Activated CD8-positive, alpha-beta memory T cell treated with anti-CD3 and anti-CD28 coated beads for 1 hour (primary cell): Measurements from ENCODE around the gene GRK1.

Experiments used
- DNase-seq, 2 donors: peaks; one replicate each; pipeline ENCODE4 v3.0.0-alpha.2; 2020; ENCODE audit warnings: low read depth in 1 of 2; ENCODE audit errors: extremely low read depth in 1 of 2

The GRK1 gene

GRCh38 chr13:113647351-113648215 is 19.4 kb upstream of the GRK1 start:
- no peak for DNase-seq

GRCh38 chr13:113648216-113648610 is 18.8 kb upstream of the GRK1 start:
- DNase-seq: no peak

GRCh38 chr13:113649212-113649611 is 17.8 kb upstream of the GRK1 start:
- DNase-seq: no peak

DNA sequence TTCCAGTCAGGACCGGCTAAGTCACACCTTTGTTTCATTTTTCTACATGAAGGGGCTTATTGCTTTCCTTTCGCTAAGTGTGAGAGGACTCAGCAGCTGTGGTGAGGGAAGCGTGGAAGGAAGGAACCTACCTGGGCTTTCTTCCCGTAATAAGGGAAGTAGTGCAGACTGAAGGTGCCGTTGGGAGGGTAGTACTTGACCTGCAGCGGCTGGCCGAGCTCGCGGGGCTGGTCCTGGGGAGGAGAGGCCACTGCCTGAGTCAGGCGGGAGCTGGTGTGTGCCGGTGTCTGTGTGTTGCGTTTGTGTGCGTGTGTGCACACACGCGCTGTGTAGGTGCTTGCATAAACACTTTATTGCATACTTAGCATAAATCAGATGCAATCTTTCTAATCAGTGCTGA is 16.7 kb upstream of the GRK1 start:
- DNase-seq: no peak

DNA sequence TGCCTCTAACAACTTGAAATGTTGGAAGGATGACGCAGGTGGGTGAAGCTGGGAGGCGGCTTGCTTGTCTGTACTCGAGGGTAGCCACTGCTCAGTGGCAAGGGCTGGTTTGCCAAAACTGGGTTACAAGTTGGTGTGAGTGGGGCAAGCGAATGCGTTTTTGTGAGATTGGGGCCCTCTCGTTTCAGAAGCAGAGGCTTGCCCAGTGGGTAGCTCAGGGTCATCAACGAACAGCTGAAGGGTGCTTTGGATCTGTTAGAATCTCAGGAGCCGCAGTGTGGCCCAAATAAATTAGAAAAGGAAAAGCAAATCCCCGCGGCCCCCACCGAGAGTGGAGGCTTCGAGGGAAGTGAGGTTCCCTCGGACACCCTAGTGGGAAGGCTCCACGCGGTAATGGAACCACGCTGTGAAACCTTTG is 16.3 kb upstream of the GRK1 start:
- DNase-seq: no peak

DNA sequence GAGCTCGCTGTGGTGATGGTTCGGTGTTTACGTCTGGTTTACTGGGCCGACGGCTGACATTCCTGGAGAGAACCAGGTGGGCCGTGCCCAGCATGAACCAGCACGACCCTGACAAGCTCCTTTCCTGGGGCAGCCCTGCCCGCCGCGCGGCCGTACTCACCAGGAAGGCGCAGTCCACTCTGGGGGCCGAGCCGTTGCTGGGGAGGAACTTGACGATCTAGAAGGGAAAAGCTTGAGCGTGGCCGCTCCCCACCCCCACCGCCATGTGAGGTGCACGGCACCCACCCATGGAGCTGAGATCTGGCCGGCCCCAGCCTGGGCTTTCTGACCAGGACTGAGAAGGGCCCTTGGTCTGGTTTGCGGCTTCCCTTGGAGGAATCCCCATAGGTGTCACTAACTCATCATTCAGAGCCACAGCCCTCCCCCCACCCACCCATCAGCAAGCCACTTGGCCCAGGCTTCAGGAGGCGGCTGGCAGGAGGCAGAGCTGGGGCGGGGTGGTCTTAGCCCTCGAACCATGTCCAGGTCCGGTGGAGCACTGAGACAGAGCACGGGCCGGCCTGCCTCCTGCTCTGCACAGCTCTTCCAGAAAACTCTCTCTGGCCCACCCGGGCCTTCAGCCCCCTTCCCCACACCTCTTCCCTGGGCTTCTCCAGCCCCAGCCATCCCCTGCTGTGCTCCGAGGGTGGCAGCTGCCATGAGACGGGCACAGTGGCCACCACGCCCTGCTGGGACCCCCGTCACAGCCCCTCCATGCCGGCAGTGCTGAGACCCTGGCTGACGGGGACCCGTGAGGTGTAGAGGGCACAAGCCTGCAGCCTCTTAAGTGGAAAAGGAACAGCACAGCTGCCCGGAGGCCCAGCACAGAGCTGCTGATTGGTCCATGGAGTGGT is 15.3 kb upstream of the GRK1 start:
- no peak for DNase-seq

- no peak for DNase-seq
Observed at GRCh38 chr13:113652404-113653263, 14.4 kb upstream of the GRK1 start.

- DNase-seq: no peak
Observed at GRCh38 chr13:113653264-113654174, 13.5 kb upstream of the GRK1 start.

DNA sequence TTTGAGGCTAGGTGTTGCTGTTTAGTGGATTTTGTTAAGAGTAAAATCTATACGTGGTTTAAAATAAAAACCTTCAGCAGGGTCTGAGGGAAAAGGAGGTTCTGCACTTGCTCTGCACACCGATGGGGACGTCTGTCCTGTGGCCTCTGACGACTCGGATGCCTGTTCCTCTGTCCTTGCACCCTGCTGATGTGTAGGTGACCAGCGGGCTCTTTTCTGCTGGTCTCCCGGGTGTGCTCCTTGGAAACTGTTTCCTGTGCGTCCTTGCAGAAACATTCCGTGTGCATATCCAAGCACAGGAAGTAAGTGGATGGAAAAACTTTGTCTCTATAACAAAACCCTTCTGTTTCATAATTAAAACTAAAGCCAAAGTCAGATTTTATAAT is 12.9 kb upstream of the GRK1 start:
- DNase-seq: no peak

DNA sequence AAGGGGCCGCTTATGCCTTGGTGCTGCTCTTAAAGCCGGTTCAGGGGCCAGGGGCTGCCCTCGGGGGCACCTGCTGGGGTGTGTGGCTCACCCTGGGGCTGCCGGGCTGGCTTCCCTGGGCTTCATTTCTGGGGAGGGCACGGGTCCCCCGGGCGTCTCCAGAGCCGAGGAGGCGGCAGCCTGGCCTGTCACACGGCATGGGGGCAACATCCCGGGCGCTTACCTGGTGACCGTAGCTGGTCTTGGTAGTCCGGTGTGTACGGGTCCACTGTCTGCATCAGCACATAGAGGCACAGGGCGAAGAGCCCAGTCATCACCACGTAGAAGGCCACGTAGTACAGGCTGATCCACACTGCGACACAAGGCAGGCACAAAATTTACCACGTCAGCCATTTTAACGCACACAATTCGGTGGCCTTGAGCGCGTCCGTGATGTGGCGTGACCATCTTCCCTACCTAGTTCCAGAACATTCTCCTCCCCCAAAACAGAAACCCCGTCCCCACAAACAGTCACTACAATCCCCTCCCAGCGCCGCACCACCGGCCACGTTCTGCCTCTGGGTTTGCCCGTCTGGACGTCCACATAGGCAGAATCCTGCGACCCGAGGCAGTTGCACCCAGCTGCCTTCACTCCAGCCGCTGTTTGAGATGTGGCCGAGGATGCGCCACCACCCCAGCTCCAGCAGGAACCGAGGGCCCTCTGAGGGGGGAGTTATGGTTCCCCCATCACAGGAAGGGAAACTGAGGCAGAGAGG is 12.3 kb upstream of the GRK1 start:
- no peak for DNase-seq

GRCh38 chr13:113655346-113656002 is 11.5 kb upstream of the GRK1 start:
- DNase-seq: no peak

DNA sequence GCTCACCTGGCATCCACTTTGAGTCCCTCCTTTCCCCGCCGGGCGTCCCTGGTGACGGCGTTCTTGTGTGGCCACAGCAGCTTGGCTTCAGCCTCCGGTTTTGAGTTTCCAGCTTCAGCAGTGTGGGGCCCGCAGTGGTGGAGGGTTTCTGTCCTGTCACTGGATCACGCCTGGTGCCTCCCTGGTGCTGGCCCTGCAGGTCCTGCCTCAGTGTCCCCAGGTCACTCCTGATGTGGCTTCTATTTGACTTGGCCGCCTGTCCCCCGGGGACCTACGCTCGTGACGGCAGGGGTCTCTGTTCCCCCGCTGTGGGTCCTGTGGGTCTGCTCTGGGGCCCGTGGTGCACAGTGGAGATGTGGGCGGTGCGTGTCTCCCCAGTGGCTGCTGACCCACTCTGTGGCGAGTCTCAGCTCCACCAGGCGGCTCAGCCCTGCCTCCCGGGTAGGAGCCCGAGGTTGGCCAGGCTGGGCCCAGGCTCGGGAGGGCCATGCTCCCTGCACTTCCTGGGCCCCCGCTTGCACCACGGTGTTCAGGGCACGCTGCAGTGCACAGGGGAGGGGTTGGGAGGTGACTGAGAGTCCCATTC is 10.9 kb upstream of the GRK1 start:
- no peak for DNase-seq

DNA sequence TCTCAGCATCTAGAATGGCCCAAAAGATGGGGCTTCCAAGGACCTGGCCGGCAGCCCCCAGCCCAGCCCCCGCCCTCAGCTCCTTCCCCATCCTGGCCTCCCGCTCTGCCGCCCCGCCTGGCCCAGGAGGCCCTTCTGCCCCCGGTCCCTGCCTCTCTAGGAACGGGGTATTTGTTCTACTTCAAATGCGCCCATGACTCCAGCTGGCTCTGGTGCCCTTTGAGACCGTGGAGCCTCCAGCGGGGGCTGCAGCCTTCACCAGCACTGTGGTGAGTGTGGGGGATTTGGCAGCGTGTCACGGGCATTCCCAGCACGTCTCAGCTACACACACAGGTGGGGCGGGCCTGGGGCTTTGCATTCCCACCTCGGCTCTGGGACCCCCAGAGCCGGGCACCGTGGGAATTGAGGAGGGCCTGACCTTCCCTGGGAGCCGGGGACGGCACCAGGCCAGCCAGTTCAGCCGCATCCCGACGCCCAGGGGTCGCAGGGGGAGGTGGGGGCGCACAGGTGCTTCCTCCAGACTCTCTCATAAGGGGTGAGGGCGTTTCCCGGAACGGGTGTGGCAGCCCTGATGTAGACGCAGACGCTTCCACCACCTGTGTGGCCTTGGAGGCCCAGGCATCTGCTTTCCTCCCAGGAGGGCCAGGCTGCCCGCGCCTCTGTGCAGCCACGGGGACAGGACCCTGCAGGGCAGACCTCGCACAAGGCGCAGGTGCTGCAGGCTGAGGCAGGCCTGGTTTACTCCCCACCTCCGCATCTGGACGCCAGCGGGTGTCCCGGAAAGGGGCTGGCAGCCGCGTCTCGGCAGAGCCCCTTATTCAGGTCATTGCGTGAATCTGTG is 10.0 kb upstream of the GRK1 start:
- DNase-seq: no peak

GRCh38 chr13:113657851-113658741 is 8.9 kb upstream of the GRK1 start, which contains the start of gene ATP4B:
TSS of gene ATP4B (minus strand) at chr13:113658198. CDS start at chr13:113658144, 54 bp downstream.
- no peak for DNase-seq

GRCh38 chr13:113658836-113659235 is 8.2 kb upstream of the GRK1 start:
- no peak for DNase-seq

DNA sequence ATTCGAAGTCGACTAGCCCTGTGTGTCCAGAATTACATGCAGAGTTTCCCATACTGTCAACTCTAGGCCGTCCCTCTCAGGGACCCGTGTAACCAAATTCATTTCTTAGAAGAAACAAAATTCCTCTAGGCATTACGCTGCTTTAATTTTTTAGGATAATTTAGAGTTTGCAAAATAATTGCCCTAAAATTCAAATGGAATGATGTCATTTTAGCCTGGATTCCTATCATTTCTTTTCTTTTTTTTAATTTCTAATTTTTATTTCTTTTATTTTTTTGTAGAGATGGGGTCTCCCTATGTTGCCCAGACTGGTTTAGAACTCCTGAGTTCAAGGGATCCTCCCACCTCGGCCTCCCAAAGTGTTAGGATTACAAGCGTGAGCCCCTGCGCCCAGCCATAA is 7.7 kb upstream of the GRK1 start:
- no peak for DNase-seq
